GM10266 (cell line): ENCODE measurements around the gene OFD1.

Experiments
- DNase-seq: peaks from one replicate; pipeline ENCODE4 v3.0.0; 2012; ENCODE audit errors: extremely low spot score
- CTCF ChIP-seq: IDR thresholded peaks from 2 replicates; pipeline ENCODE4 v1.5.1; 2012; ENCODE audit warnings: mild to moderate bottlenecking, low read depth; ENCODE audit not compliant: control insufficient read depth, insufficient read depth; ENCODE audit errors: missing control alignments

Gene OFD1

DNA sequence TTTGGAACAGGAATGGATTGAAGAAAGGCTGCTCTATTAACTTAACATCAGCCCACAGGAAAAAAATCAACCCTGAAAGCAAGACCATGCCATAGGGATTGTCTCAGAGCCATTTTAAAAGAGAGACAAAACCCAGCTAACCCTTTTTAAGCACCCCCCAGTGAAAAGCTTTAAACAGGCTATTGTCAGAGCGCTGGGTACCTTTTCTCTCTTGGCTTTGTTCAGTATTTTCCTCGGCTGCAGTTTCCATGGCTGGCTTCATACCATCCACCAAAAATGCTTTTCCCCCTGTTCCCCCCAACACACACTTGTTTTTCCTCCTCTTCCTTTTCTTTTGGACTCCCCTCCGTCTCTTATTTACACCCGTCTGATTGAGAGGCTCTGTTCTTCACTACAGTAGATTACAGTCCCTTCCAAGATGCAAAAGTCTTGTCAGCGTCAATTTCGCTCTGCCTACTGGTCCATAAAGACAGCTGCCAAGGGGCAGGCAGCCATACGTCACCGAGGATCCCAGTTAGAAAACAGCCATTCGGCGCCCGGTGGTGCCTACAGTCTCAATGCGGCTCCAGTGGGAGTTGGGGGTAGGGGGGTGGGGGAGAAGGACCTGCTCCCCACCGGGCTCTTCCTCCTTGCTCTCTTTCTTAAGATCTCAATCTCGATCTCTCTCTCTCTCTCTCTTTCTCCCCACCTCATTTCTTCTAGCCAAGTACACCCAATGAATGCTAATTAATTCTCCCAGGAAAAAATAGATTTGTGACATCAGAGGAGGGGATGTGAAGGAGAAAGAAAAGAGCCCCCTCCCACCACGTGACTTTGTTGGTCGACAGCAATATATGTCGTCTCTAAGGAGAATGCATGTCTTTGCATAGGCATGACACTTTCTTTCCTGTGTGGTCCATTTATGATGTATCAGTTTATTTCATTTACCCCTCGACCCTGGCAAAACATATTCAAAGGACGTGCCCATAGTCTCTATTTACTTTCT is 82.4 kb downstream of the OFD1 start, which contains the start of gene GPM6B:
Gene GPM6B (minus strand): TSS at position 451 of the 985 bp plus-strand sequence. CDS start 189 bp downstream, at position 262.
- DNase-seq, result no peak
- no peak for TF ChIP-seq CTCF
